ENCODE measurements around the gene ASPG.

GRCh38 chr14:104138098-104138717, 52.7 kb downstream of the ASPG start, which contains the start of gene KIF26A:
- no peak for TF ChIP-seq CTCF (IDR thresholded peaks at IDR 0.05; ENCODE audit: low read length)
- no peak for TF ChIP-seq EZH2 (optimal IDR thresholded peaks at IDR 0.05; ENCODE audit: low read depth, low read length)
